ENCODE data around the gene IRF3.

Gene IRF3

DNA sequence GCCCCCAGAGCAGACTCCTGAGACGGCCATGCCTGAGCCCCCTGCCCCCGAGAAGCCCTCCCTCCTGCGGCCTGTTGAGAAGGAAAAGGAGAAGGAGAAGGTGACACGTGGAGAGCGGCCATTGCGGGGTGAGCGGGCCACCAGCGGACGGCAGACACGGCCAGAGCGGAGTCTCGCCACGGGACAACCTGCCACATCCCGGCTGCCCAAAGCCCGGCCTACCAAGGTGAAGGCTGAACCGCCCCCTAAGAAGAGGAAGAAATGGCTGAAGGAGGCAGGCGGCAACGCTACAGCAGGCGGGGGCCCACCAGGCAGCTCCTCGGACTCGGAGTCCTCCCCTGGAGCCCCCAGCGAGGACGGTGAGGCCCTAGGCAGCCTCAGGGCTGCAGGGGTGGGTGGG, 49.8 kb downstream of the IRF3 start:
- DNase-seq (ENCODE audit: low read depth) = no peak

DNA sequence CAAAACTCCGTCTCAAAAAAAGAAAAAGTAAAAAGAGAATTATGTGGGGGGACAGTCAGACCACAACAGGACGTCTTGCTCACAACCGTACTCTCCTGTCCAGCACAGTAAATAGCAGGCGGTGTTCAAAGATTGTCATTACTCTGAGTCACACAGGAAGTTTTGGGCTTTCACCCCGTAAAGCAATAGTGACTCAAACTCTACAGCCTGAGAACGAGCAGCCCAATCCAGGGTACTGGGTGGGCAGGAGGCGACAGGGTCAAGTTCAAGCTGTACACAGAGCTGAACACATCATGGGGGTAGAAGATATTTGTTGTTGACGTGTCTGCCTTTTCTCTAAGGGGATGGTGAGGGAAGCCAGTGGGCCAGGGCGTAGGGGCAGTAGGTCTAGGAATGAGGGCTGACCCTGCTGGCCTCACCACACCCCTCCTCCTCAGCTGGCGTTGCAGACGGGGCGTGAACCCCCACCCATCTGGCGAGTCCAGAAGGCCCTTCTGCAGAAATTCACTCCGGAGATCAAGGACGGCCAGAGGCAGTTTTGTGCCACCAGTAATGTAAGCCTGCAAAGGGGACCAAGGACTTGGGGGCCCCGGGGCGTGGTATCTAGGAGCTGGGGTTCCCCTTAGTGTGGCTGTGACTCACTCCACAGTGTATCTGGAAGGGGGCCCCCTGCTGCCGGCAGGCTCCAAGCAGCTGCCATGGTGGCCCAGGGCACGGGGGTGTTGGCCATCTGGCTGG, 51.4 kb downstream of the IRF3 start:
- DNase-seq (ENCODE audit: low read depth) = no peak

DNA sequence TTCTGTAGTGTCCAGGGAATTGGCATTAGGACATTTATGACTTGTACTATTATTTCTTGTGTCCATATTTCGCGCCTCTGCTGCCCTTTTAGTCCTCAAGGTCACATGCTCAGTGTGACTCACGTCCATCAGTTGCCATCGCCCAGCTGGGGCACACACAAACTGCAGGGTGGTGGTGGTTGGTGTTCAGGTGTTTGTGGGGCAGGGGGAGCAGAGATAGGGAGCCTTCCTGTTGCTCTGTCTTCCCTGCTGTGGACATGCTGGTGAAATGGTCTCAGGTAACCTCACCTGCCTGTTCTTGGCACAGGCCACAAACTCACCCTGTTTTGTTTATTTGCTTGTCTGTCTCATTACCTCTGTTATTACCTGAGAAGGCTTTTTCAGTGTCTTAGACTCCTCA, 52.3 kb downstream of the IRF3 start:
- DNase-seq (ENCODE audit: low read depth) = no peak
